HCT116 (cell line): Measurements from ENCODE around the gene ATF5. TPM values are rescaled to one million over a fixed set of nuclear protein-coding genes. Genes with fewer than 3 reads are reported as not detected.

ENCODE experiments used
- ATAC-seq: fragments of 200-7000 bp; cut with Tn5 transposase; 2 replicates; pipeline ENCODE4 v1.9.1; 2020; ENCODE audit warnings: mild to moderate bottlenecking, moderate library complexity
- BruUV-seq: library from RNA; stranded (reverse); fragments of 400-500 nt; replicated peaks from 2 replicates; lab custom pipeline; 2021; lab: Mats Ljungman, UMichigan
- CTCF ChIA-PET: fragments of 300-600 bp; sonication (Branson Sonifier 250); formaldehyde crosslinking; loops from one replicate; lab custom pipeline; 2021; ENCODE audit warnings: antibody characterized with exemption; lab: Charles Lee
- POLR2A ChIA-PET: fragments of 300-600, 350-600 bp; sonication (Branson Sonifier 250); formaldehyde crosslinking; loops from one replicate; lab custom pipeline; 2021; ENCODE audit warnings: antibody characterized with exemption; lab: Charles Lee
- RAD21 ChIA-PET, 2 experiments: fragments of 300-600 bp; sonication (Branson Sonifier 250); formaldehyde crosslinking; loops; one replicate each; lab custom pipeline; 2023; ENCODE audit warnings: low total read pairs in 2 of 2; ENCODE audit not compliant: uncharacterized antibody in 2 of 2, unreplicated experiment in 2 of 2, low non-redundant PET in 1 of 2; lab: Charles Lee
- DNase-seq: peaks from one replicate; pipeline ENCODE4 v3.0.0-alpha.2; 2010; ENCODE audit warnings: low read depth, low spot score
- H2AFZ ChIP-seq: fragments of 200-600 bp; shearing (Covaris generic), sonication (generic); 2 replicates; pipeline ENCODE4 v1.6.1; 2017; ENCODE audit warnings: low read depth, mixed run types, mixed read lengths, antibody characterized with exemption, low read length; ENCODE audit not compliant: poor library complexity, severe bottlenecking
- H3K27ac ChIP-seq: 2 replicates; pipeline ENCODE4 v1.5.1; 2012; ENCODE audit warnings: low read depth, low read length
- H3K27me3 ChIP-seq: fragments of 200-600 bp; sonication (generic); 2 replicates; pipeline ENCODE4 v1.6.1; 2016; ENCODE audit warnings: mixed run types, low read length, mixed read lengths; ENCODE audit not compliant: insufficient read depth
- H3K36me3 ChIP-seq, 2 experiments: fragments of 200-500 bp in 1 of 2; fragments of 200-600 bp in 1 of 2; sonication (Bioruptor generic) in 1 of 2; sonication (generic) in 1 of 2; 2 replicates each; pipeline versions ENCODE4 v1.5.1 to v1.6.1; 2014 to 2016; ENCODE audit warnings: low read length in 2 of 2, inconsistent platforms in 1 of 2, mixed read lengths in 1 of 2, mixed run types in 1 of 2; ENCODE audit not compliant: insufficient read depth in 2 of 2, control insufficient read depth in 1 of 2
- H3K4me1 ChIP-seq, 2 experiments: fragments of 200-600 bp in 1 of 2; sonication (generic) in 1 of 2; 2 replicates each; pipeline versions ENCODE4 v1.5.1 to v1.6.1; 2012 to 2017; ENCODE audit warnings: low read length in 2 of 2, inconsistent platforms in 1 of 2, mild to moderate bottlenecking in 1 of 2, mixed read lengths in 1 of 2, mixed run types in 1 of 2, moderate library complexity in 1 of 2; ENCODE audit not compliant: insufficient read depth in 2 of 2, control insufficient read depth in 1 of 2
- H3K4me2 ChIP-seq: fragments of 200-600 bp; sonication (generic); 2 replicates; pipeline ENCODE4 v1.6.1; 2017; ENCODE audit warnings: mixed run types, low read length, mixed read lengths
- H3K4me3 ChIP-seq, 2 experiments: fragments of 200-600 bp in 1 of 2; sonication (generic) in 1 of 2; replicated peaks in 1 of 2; 2 replicates each; pipeline ENCODE4 v1.5.1; 2011 to 2016; ENCODE audit warnings: low read length in 2 of 2, control low read depth in 1 of 2, low read depth in 1 of 2, mild to moderate bottlenecking in 1 of 2, mixed read lengths in 1 of 2, mixed run types in 1 of 2
- H3K79me2 ChIP-seq: fragments of 200-600 bp; sonication (generic); 2 replicates; pipeline ENCODE4 v1.6.1; 2017; ENCODE audit warnings: mild to moderate bottlenecking, mixed run types, low read length, moderate library complexity, mixed read lengths; ENCODE audit not compliant: insufficient read depth
- H3K9ac ChIP-seq: fragments of 200-600 bp; sonication (generic); 2 replicates; pipeline ENCODE4 v1.6.1; 2016; ENCODE audit warnings: low read length, mixed read lengths
- H3K9me2 ChIP-seq: fragments of 200-600 bp; sonication (generic), shearing (Covaris generic); 2 replicates; pipeline ENCODE4 v1.6.1; 2017; ENCODE audit warnings: mixed run types, mild to moderate bottlenecking, moderate library complexity; ENCODE audit not compliant: insufficient read depth
- H3K9me3 ChIP-seq, 2 experiments: fragments of 200-500 bp in 1 of 2; fragments of 200-600 bp in 1 of 2; sonication (Bioruptor generic) in 1 of 2; sonication (generic) in 1 of 2; 2 replicates each; pipeline ENCODE4 v1.6.1; 2014 to 2017; ENCODE audit warnings: low read length in 2 of 2, mixed read lengths in 2 of 2, inconsistent platforms in 1 of 2, low read depth in 1 of 2, mild to moderate bottlenecking in 1 of 2, mixed run types in 1 of 2, moderate library complexity in 1 of 2; ENCODE audit not compliant: control insufficient read depth in 1 of 2, insufficient read depth in 1 of 2
- H4K20me1 ChIP-seq: fragments of 200-600 bp; sonication (generic), shearing (Covaris generic); 2 replicates; pipeline ENCODE4 v1.6.1; 2017; ENCODE audit warnings: mixed run types, mild to moderate bottlenecking, moderate library complexity; ENCODE audit not compliant: insufficient read depth
- CTCF ChIP-seq, 3 experiments: fragments of 200-600 bp in 1 of 3; sonication (generic) in 1 of 3; IDR thresholded peaks in 2 of 3; conservative IDR thresholded peaks in 1 of 3; 2 replicates each; pipeline ENCODE4 v1.5.1; 2012 to 2017; ENCODE audit warnings: low read depth in 2 of 3, low read length in 2 of 3, antibody characterized with exemption in 1 of 3, borderline replicate concordance in 1 of 3, control low read depth in 1 of 3, mild to moderate bottlenecking in 1 of 3, mixed read lengths in 1 of 3, mixed run types in 1 of 3, moderate library complexity in 1 of 3; ENCODE audit not compliant: insufficient read depth in 1 of 3
- EGR1 ChIP-seq: IDR thresholded peaks from 2 replicates; pipeline ENCODE4 v1.6.1; 2012; ENCODE audit warnings: low read depth
- ELF1 ChIP-seq: IDR thresholded peaks from 2 replicates; pipeline ENCODE4 v1.6.1; 2012; ENCODE audit warnings: low read depth, borderline replicate concordance
- MAX ChIP-seq: IDR thresholded peaks from 2 replicates; pipeline ENCODE4 v1.6.1; 2012
- RAD21 ChIP-seq: IDR thresholded peaks from 2 replicates; pipeline ENCODE4 v1.6.1; 2012; ENCODE audit warnings: low read depth, mild to moderate bottlenecking
- SRF ChIP-seq: IDR thresholded peaks from 2 replicates; pipeline ENCODE4 v1.6.1; 2012; ENCODE audit warnings: low read depth
- ZBTB33 ChIP-seq: IDR thresholded peaks from 2 replicates; pipeline ENCODE4 v1.6.1; 2011; ENCODE audit warnings: mild to moderate bottlenecking, low read length, moderate library complexity; ENCODE audit not compliant: insufficient replicate concordance; ENCODE audit errors: extremely low read depth
- ZFX ChIP-seq: fragments of 450-650 bp; IDR thresholded peaks from 2 replicates; pipeline ENCODE4 v1.6.1; 2017
- ZNF274 ChIP-seq: fragments of 200-500 bp; sonication (Bioruptor generic); IDR thresholded peaks from 2 replicates; pipeline ENCODE4 v1.6.1; 2014; ENCODE audit warnings: mild to moderate bottlenecking, low read depth, low read length, inconsistent platforms
- intact Hi-C: fragments of 100-400 bp; cut with micrococcal nuclease; formaldehyde crosslinking; loops from 2 replicates; pipeline ENCODE4 v1.10.0; 2022
- total RNA-seq: library from RNA; stranded (reverse); gene quantifications from one replicate; pipeline ENCODE4 v1.2.1, GENCODE V29; 2021; ENCODE audit not compliant: unreplicated experiment

ATF5 gene
- total RNA-seq, 1 experiment from 2014 or later, result 28.2 TPM

- POLR2A ChIA-PET, result interaction anchor here (1.3 kb wide), 1 partner anchor 21 kb away, joined by 5 read pairs; no protein-coding TSS in a partner anchor
- Histone ChIP-seq H3K27ac (peak overlapping the region; percentile 56; the same call in 1 of the 2 replicates), H3K4me3 (peak overlapping the region; percentile 28 to 50), H3K9me3 (no peaks in the 10 kb centered on the region), H3K4me2 (peak overlapping the region; percentile 78)
- RAD21 ChIA-PET, result interaction anchor here in 1 of 2 experiments (0.6 kb wide), 1 partner anchor 19 kb away, joined by 3 read pairs; no protein-coding TSS in a partner anchor
- no peak for TF ChIP-seq ELF1
- TF ChIP-seq ZNF274, result no peak
- peak in 2 of 3 experiments; percentile 46 to 61; a peak in 4 of 6 replicates for TF ChIP-seq CTCF (IDR thresholded peaks at IDR 0.05 in 2 of 3, conservative IDR thresholded peaks at IDR 0.05 in 1 of 3; ENCODE audit: borderline replicate concordance in 1 of 3, insufficient read depth in 1 of 3, low read depth in 2 of 3, low read length in 2 of 3)
- no peak for TF ChIP-seq ZBTB33
- TF ChIP-seq RAD21, result no peak
- no peak for TF ChIP-seq SRF
- peak; percentile 99 for TF ChIP-seq MAX
- no peak for TF ChIP-seq ZFX
- no peak for TF ChIP-seq EGR1
- TF ChIP-seq, all 23 proteins: peak for 2
- Histone ChIP-seq H3K27me3 (no peaks in the 10 kb centered on the region), H3K36me3 (no peaks in the 10 kb centered on the region), H2AFZ (no peak overlapping the region), H3K9ac (peak overlapping the region; percentile 43; the same call in 1 of the 2 replicates), H3K79me2 (no peaks in the 10 kb centered on the region), H3K9me2 (no peaks in the 10 kb centered on the region), H3K4me1 (peaks cover 6 to 17% of the 10 kb centered on the region in 2 experiments), H4K20me1 (no peaks in the 10 kb centered on the region)
- intact Hi-C loops, result no loop called here
- ATAC-seq, result peak; percentile 78
- CTCF ChIA-PET, result no interaction called here
- peak; percentile 53 for DNase-seq
- no TSS peak for BruUV-seq
Measured at GRCh38 chr19:49889687-49890348, 39.2 kb upstream of the ATF5 start.
